HG03457 (cell line): ENCODE data around the gene BDKRB2.

Experiments
- ATAC-seq: cut with Tn5 transposase; IDR thresholded peaks from one replicate; pipeline ENCODE4 v1.9.1; 2021; ENCODE audit warnings: moderate number of reproducible peaks; ENCODE audit not compliant: unreplicated experiment

Gene BDKRB2

DNA sequence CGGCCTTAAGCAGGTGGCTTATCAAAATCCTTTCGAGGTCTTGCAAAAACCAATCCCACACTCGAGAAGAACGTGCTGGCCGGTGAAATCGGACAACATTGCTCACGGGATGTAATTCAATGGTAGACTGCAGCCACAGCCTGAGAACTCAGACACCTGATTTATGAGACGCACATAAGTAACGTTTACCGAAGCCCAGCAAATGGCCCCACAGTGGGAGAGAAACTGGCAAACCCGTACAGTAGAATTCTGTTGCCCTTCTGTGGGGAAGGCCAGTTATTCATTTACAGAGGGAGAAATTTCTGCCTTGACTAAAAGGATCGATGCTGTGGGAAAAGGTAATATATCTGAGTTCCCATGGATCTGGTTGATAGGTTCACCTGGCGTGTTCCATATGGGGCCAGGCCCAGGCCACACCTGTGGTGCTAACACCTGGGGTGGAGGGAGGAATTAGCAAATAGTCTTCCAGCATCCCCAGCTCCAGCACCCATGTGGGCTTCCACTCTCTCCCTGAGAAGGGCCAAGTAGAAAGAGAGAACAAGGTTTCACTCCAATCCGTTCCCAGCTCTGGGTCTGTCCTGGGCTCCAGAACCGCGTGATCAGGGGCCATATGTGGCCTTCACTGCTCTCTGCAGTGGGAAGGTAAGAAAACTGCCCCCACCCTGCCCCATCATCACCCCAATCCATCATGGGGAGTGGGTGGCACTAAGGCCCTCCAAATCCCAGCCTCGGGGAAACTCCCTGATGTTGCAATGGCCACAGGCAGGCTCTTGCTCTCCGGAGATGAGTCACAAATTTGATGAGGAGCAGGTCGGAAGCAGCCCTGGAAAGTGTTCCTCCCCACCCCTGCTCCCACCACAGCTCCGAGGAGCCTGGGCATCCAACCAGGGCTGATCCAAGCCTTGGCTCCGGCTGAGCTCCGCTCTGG, 64.1 kb downstream of the BDKRB2 start:
- no peak for ATAC-seq

DNA sequence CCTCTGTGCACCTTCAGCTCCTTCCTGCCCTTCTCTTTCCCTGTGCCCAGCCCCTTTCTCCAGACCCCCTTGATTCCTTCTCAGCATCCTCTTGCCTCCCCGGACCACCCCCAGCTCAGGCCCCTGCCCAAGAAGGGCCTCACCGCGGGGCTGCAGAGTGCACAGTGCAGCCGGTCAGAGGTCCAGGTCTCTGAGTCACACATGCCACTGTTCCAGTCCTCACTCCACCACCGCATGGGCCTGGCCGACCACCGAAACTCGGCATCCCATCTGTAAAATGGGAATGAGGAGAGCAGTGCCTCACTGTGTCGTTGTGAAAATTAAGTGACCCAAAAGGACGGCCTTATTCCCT, 64.7 kb downstream of the BDKRB2 start:
- no peak for ATAC-seq

DNA sequence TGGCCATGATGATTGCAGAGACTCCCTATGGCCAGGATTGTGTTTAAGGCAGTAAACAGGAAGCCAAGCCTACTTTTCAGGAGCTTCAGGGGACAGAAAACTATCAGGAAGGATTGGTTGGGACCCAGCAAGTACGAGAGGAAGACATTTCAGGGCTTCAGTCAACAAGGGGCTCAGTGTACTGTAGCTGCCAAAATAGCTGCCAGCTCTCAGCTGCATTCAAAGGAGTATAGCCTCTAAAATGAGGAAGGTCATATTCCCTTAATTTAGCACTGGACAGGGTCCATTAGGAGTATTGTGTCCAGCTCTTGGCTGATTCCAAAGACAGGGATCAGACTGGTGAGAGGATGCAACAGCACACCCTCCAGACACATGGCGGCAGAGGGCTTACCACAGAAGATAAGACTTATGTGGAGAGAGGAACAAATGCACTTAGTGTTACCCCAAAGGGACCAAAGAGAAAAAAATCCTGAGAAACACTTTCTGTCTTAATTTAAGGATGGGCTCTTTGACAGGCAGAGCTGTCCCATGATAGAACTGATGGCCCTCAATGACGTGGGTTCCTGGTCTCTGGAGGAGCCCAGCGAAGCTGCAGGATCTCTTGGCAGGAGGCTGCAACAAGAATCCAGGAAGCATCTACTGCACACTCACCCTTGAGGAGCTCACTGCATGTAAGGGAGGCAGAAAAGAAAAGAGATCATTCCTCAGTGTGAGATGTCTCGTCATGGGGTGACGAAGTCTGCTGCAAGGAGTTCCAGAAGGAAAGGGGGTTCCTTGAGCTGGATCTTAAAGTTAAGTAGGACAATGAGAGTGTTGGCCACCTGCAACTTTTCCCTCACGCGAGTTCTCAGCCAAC, 66.2 kb downstream of the BDKRB2 start:
- no peak for ATAC-seq

DNA sequence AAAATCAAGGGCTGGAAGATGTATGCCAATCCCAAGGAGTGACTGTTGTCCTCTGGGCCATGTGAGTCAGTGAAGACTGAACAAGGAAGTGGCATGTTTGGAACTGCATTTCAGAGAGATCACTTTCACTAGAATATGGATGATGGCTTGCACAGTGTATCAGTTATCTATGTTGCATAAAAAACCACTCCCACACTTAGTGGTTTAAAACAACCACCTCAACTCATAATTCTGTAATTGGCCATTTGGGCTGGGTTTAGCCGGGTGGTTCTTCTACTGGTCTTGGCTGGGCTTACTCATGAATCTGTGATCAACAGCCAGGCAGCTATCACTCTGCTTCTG, 66.8 kb downstream of the BDKRB2 start:
- ATAC-seq: no peak

DNA sequence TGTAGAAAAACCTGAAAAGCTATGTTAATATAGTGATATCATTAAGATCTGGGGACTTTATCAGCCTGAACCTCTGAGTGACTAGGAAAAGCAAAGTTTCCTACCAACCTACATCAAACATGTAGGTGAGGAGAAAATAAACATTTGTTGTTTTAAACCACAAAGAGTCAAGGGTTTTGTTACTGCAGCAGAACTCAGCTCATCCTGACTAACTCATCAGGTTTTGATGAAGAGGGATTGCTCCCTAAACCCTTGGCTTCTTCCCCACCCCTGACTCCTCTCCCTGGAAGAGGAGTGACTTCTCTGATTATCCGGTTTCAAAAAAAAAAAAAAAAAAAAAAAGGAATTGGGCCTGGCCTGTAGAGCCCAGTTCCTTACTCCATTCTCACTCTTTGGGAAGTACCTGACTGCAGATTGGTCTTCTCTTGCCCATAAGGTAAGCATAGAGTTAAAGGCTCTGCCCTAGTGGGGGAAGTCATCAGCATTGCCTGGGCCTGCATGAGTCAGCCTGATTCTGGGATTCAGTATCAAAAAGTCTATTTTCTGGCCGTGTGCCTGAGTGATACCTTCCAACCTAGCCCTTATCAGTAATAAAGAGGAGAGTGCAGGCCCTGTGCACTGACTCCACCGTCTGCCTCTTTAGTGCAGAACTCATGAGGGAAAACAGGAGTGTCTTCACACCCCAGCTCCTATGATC, 68.3 kb downstream of the BDKRB2 start:
- no peak for ATAC-seq

DNA sequence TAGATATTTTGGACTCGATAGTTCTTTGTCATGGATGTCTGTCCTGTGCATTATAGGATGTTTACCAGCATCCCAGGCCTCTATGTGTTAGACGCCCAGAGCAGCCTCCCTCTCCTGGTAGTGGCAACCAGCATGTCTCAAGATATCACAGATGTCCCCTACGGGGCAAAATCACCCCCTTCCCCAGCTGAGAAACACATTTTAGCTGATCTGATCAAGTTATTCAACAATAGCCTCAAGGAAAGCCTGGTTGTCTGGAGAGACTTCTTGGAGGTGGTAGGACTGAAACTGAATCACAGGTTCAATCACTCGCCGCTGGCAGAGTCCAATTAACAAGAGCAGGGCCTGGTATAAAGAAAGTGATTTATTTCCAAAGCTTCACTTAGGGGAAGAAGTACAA, 69.0 kb downstream of the BDKRB2 start:
- no peak for ATAC-seq

DNA sequence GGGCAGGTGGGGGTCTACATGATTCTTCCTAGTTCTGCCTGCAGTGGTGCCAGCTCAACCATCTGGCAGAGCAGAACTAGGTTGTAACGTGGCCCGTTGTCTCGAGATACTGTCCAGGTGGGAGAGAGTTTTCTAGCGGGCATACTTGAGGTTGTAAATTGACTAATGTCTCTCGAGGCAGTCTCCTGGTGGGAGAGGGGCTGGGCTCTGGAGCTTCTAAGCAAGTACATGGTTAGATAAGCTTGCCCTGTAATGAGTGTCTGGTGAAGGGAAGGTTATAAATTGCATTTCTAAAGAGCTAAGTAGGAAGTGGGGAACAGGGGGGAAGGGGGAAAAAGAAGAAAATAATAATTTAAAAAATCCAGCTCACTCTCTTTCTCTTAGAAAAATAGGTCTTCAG, 69.5 kb downstream of the BDKRB2 start:
- no peak for ATAC-seq

DNA sequence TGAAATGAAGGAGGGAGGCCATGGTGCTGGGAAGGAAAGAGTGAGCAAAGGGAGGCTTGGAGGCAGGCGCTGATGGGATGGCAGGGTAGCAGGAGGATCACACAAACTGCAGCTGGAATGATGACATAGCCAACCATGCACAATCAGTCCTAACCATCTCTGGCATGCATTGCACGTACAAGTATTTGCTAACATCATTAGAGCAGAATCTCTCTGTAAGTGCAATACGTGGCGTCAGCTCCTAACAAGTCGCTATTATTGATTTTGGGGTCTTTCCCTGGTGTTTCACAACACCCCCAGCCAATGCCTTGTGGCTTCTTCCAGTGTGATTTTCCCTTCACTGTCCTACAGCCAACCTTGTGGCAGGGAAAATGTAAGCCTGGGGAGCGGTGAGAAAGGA, 69.9 kb downstream of the BDKRB2 start:
- no peak for ATAC-seq

DNA sequence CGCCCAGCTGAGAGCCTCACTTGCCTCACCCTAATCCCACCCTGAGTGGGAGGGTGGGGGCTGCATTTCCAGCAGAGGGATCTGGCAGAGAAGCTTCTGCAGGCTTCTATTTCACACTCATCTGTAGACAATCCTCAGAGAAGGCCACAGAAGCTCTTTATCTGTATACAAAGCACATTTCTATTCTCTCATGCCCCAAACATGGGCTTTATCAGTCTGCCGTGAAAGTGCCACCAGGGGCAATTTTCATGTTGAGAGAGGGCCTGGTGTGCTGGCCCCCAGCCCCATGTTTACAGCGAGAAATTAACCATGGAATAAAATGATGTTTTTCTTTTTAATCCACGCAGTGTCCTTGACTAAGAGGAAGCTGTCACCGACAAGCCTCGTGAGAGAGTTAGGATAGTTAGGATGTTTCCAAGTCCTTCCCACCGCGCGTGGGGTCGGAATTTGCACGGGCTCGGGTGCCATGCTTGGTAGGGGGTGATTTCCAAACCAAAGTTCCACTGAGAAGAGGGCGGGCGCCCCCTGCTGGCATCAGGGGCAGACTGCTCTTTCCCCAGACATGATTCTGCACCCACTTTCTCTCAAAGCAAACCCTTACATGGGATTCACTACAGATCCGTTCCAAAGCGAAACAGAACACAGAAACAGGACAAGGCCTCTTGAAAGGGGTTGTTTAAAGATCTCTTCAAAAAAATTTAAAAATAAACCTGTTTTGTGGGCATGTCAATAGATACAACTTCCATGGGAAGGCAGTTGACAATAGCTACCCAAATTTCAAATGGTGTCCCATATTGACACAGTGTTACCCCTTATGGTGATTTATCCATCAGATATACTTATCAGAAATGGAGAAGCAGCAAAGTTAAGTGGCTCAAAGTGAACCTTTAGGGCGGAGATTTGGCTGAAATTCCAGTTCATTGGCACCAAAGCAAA, 70.8 kb downstream of the BDKRB2 start:
- no peak for ATAC-seq

DNA sequence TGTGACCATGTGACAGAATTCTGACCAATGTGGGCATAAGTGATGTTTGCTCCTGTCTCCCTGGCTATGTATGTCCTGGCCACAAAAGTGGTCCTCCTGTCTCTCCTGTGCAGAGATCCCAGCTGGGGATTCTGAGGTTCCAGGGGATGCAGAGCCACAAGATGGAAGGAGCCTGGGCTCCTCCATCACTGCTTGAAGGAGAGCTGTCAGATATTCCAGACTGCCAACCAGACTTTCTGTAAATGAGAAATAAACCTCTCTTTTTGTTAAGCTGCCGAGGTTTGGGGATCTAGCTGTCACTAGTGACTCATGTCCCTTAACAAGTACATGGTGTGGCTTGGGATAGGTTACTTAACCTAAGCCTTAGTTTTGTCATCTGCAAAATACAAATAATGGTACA, 73.3 kb downstream of the BDKRB2 start:
- no peak for ATAC-seq

DNA sequence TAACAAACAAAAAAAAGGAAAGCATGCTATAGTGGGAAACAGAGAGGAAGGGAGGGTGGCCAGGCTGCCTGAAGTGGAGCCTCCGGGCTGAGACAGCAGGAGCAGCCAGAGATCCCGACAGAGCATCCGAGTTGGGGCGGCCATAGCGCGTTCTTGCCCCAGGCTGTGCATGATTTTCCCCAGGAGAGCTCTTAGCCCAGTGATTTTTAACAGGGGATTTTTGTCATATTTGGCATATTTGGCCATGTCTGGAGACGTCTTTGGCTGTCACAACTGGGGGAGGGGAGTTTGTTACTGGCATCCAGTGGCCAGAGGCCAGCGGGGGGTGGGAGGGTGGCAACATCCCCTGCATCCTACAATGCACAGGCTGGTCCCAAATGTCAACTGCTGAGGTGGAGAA, 74.9 kb downstream of the BDKRB2 start:
- ATAC-seq: no peak

DNA sequence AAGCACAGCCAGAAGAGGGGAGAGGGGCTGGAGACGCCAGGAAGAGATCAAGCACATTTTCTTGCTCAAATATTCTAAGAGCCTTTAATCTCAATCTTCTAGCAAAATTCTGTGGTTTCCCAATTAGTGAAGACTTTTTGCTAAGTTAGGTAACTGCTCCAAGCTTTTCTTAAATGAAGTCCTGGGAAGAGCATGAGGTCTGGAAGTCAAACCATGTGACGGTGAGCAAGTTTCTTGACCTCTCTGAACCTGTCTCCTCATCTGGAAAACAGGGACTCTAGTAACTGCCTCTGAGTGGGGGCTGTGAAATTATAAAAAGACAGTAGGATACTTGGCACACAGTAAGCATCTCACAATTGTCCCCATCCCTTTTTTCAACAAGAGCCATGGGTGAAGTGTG, 75.5 kb downstream of the BDKRB2 start:
- ATAC-seq: no peak

DNA sequence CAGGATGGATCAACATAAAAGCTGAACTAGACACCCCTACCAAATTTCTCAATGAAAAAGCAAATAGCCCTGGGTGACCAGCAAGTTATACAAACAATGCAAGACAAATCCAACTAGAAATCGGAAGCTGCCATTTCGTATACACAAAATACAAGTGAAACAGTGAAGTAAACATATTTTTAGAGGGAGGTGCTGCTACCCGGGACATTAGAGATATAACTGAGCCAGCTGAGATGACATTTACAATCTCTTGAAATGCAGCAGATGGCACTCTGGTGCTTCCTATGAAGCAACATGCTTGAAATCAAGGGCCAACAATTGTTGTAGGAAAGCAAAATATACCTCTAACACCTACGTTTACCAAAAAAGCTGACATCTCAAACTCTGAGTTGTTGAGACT, 76.8 kb downstream of the BDKRB2 start:
- ATAC-seq: no peak

DNA sequence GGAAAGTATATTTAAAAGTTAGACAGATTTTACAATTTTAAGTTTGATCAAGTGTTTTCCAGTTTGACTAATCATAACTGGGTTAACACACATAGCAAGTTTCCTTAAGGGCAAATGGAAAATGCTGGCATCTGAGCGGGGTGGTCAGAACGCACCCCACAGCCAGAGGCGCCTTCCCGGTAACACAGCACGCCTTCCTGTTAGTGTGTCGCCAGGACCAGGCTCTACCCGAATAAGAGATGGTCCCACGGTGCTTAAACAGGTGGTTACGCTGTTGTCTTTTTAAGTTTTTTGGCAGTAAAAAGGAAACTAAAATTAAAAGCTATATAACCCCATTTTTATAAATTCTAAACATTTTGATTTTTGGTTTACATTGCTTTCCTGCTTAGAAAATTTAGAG, 79.4 kb downstream of the BDKRB2 start:
- no peak for ATAC-seq

DNA sequence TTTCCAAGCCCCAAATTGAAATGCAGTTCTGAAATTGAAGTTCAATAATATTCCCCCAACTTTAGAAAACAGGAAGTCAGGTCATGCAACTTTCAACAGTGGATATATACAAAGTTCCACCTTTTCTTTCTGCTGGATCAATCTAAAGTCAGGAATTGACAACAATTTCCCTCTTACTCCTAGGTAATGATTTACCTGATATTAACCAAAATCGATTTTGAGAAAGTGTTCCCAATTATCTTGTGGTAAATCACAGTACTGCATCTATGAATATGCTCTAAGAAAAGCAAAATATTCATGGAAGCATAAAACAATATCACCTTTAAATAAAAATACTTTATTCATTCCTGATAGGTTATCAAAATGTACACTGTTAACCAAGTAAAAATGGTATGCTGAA, 79.8 kb downstream of the BDKRB2 start:
- no peak for ATAC-seq

DNA sequence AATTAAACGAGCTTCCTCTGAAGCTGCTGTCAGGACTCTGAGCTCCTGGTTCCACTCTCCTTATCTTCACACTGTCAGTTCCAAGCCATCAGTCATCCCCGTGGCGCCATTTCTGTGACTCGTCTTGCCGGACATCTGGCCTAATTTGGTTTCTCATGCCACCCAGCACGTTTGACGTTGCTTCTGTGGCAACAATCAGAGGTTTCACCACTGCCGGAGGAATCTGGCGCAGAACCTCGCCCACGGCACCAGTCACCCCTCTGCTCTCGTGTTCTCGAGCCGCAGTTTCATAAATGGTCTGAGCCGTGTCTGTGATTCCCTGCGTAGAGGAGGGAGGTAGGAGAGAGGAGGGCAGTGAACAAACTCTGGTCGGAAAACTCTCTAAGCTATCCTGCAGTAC, 81.0 kb downstream of the BDKRB2 start:
- no peak for ATAC-seq

DNA sequence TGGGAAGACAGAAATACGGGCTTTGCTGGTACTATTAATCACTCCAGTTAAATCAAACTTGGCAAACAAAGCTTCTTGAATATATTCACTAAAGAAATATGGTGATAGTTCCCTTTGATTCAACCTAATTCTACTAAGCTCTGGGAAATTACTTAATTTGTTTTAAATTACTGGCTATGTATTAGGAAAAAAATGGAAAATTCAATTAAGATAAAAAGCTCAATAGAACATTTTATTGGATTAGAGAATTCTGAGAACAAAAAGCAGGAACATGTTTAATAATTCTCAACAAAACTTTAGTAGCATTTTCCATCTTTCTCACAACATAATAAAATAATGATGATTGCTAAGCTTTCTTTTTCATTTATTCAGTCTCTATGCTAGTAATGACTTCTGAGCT, 81.6 kb downstream of the BDKRB2 start:
- ATAC-seq: no peak

DNA sequence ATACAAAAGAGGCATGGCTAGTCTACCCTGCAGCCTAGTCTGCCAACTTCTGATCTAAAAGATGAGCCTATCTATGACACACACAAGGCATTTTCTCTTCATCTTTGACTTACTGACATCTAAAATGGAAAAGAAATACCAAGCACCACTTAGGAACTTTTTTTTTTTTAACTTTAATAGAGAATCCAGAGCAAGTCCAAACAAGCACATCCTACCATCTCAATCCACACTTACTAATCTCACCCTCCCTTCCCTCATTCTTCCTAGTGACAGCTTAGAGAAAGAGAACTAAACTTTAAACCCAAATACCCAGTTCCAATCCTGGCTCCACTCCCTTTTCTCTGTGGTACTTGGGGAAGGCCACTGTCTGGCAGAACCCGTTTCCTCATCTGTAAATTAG, 83.2 kb downstream of the BDKRB2 start:
- ATAC-seq: no peak
